ENCODE results near the gene TMPRSS11F. TPM values are rescaled to one million over a fixed set of nuclear protein-coding genes. Genes with fewer than 3 reads are reported as not detected.
A peak's percentile ranks its signal among the peaks of the same experiment; 100 is the strongest.

TMPRSS11F gene
- total RNA-seq, 4 donors from 2014 or later, result not detected

DNA sequence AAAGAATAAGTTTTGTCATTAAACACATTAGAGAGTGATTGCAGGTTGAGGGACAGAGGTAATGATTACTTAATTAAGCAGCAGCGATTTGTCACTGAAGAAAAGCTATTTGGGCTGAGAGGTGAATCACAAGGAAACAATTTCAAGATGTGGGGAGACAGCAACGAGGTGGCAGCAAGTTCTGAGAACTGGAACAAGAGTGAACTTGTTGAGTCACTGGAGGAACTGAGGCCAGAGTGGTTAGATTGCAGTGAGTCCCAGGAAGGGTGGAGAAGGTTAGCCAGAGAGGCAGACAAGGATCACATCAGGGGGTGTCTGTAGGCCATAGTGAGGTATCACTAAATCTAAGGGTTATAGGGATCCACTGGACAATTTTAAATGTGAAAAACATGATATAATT is 108.5 kb downstream of the TMPRSS11F start:
- no peak for TF ChIP-seq POLR2AphosphoS5 (IDR thresholded peaks at IDR 0.05)
- TF ChIP-seq POLR2A (IDR thresholded peaks at IDR 0.05; ENCODE audit: low read depth), result no peak
- TF ChIP-seq EP300 (IDR thresholded peaks at IDR 0.05), result no peak
- no peak for TF ChIP-seq CTCF (IDR thresholded peaks at IDR 0.05)
- no peaks in the 10 kb centered on the region for H3K36me3 ChIP-seq

DNA sequence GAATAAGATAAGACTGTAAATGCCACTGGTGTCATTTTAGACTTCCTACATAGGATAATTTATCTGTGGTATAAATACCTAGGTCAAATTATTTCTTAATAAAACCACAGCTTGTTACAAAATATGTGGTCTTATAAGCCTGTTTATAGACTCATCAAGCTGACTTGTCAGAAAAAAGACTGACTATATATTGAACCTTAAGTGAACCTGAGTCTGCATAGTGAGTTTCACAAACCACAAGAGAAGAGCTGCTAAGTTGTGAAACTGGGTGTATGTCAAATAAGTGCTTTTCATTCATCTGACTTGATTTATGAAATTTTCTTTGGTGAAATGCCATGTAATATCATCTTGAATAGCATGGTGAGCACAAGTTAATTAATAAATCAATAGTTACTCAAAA is 118.0 kb downstream of the TMPRSS11F start:
- no peak for DNase-seq (ENCODE audit: extremely low spot score)
- peaks cover 0 to under 1% (median 0%) of the 10 kb centered on the region in 4 donors for H3K9me3 ChIP-seq
- intact Hi-C loops (cut with DNase I), result no loop called here
- no peaks in the 10 kb centered on the region for H3K36me3 ChIP-seq
- H3K27me3 ChIP-seq, result no peaks in the 10 kb centered on the region
- no peaks in the 10 kb centered on the region for H3K4me1 ChIP-seq
- no peak overlapping the region for H3K4me3 ChIP-seq
- TF ChIP-seq POLR2A (IDR thresholded peaks at IDR 0.05; ENCODE audit: low read depth) (no peak), POLR2AphosphoS5 (IDR thresholded peaks at IDR 0.05) (no peak), CTCF (IDR thresholded peaks at IDR 0.05) (no peak), EP300 (IDR thresholded peaks at IDR 0.05) (no peak)
- no peak overlapping the region for H3K27ac ChIP-seq (replicated peaks in 1 of 4)

More for the DNA sequence above, 108.5 kb downstream of the TMPRSS11F start:
- no peak overlapping the region for H3K27ac ChIP-seq (replicated peaks in 1 of 4)
- DNase-seq (ENCODE audit: extremely low spot score), result peak; percentile 45
- no peak overlapping the region for H3K4me3 ChIP-seq
- intact Hi-C loops (cut with DNase I), result no loop called here
- H3K9me3 ChIP-seq, result no peaks in the 10 kb centered on the region
- no peaks in the 10 kb centered on the region for H3K4me1 ChIP-seq
- no peaks in the 10 kb centered on the region for H3K27me3 ChIP-seq
- 72% methylated on average over 2 of the region's 2 CpGs for WGBS

Small RNA genes within 50 kb of the gene (small RNA-seq; reads per million reads assigned to genes)
- gene RNU6-95P, result 0 reads per million in 3 donors

Other genes with a start within 250 kb of the TMPRSS11F start
- not detected for gene TMPRSS11D, start 245.9 kb downstream of the TMPRSS11F start, total RNA-seq
- gene TMPRSS11A, start 166.4 kb downstream of the TMPRSS11F start, total RNA-seq, result under 1 TPM in 2 of 4 donors, not detected in 2; 0.17 to 0.42 TPM
- gene TMPRSS11B, start 115.8 kb upstream of the TMPRSS11F start, total RNA-seq, result under 1 TPM in 1 of 4 donors, not detected in 3; 0.83 TPM
- gene YTHDC1, start 220.2 kb upstream of the TMPRSS11F start, total RNA-seq, result 10 to 100 TPM; 55.4 to 68.7 (median 61.4) TPM

All from esophagus muscularis mucosa (tissue), 4 donors.